ENCODE results near the gene OPN4.

The OPN4 gene

GRCh38 chr10:86688398-86688921, 34.1 kb downstream of the OPN4 start:
- no peak overlapping the region for H3K27ac Mint-ChIP-seq
- peaks cover 12% of the 10 kb centered on the region for H3K4me1 Mint-ChIP-seq
- H3K27me3 Mint-ChIP-seq, result peaks cover 6% of the 10 kb centered on the region
- no peaks in the 10 kb centered on the region for H3K9me3 Mint-ChIP-seq
- DNase-seq (ENCODE audit: low spot score in 2 of 2), result peak; percentile 40 to 42
- peak overlapping the region; percentile 27 for H3K4me3 Mint-ChIP-seq
- ATAC-seq (ENCODE audit: low read depth), result peak; percentile 88
- no peaks in the 10 kb centered on the region for H3K36me3 Mint-ChIP-seq

GRCh38 chr10:86689146-86689545, 34.8 kb downstream of the OPN4 start:
- Mint-ChIP-seq H3K27me3 (peaks cover 4% of the 10 kb centered on the region), H3K27ac (no peak overlapping the region), H3K4me3 (peak overlapping the region; percentile 2), H3K9me3 (no peaks in the 10 kb centered on the region), H3K4me1 (peaks cover 16% of the 10 kb centered on the region), H3K36me3 (no peaks in the 10 kb centered on the region)
- ATAC-seq (ENCODE audit: low read depth) (no peak), DNase-seq (ENCODE audit: low spot score in 2 of 2) (no peak)

- peaks cover 16% of the 10 kb centered on the region for H3K4me1 Mint-ChIP-seq
- no peak for ATAC-seq (ENCODE audit: low read depth)
- H3K36me3 Mint-ChIP-seq, result no peaks in the 10 kb centered on the region
- H3K4me3 Mint-ChIP-seq, result no peak overlapping the region
- H3K9me3 Mint-ChIP-seq, result no peaks in the 10 kb centered on the region
- DNase-seq (ENCODE audit: low spot score in 2 of 2), result no peak
- H3K27me3 Mint-ChIP-seq, result peaks cover 4% of the 10 kb centered on the region
- H3K27ac Mint-ChIP-seq, result no peak overlapping the region
Measured at GRCh38 chr10:86690231-86690630, 35.9 kb downstream of the OPN4 start.

- Mint-ChIP-seq H3K27ac (no peak overlapping the region), H3K27me3 (peaks cover 1% of the 10 kb centered on the region), H3K4me1 (peaks cover 14% of the 10 kb centered on the region), H3K36me3 (no peaks in the 10 kb centered on the region), H3K9me3 (no peaks in the 10 kb centered on the region), H3K4me3 (no peak overlapping the region)
- DNase-seq (ENCODE audit: low spot score in 2 of 2) (no peak), ATAC-seq (ENCODE audit: low read depth) (no peak)
Measured at GRCh38 chr10:86690657-86691084, 36.3 kb downstream of the OPN4 start.

- Mint-ChIP-seq H3K4me1 (peaks cover 14% of the 10 kb centered on the region), H3K9me3 (no peaks in the 10 kb centered on the region), H3K27me3 (peaks cover 1% of the 10 kb centered on the region), H3K36me3 (no peaks in the 10 kb centered on the region), H3K27ac (no peak overlapping the region), H3K4me3 (no peak overlapping the region)
- no peak for ATAC-seq (ENCODE audit: low read depth)
- DNase-seq (ENCODE audit: low spot score in 2 of 2), result no peak
Measured at GRCh38 chr10:86691333-86692022, 37.1 kb downstream of the OPN4 start.

GRCh38 chr10:86692023-86692514, 37.7 kb downstream of the OPN4 start:
- Mint-ChIP-seq H3K9me3 (no peaks in the 10 kb centered on the region), H3K4me1 (peaks cover 14% of the 10 kb centered on the region), H3K4me3 (no peak overlapping the region), H3K27ac (no peak overlapping the region), H3K36me3 (no peaks in the 10 kb centered on the region), H3K27me3 (peaks cover 1% of the 10 kb centered on the region)
- DNase-seq (ENCODE audit: low spot score in 2 of 2), result no peak
- ATAC-seq (ENCODE audit: low read depth), result no peak

- DNase-seq (ENCODE audit: low spot score in 2 of 2) (no peak), ATAC-seq (ENCODE audit: low read depth) (no peak)
- H3K4me1 Mint-ChIP-seq, result peaks cover 14% of the 10 kb centered on the region
- no peak overlapping the region for H3K4me3 Mint-ChIP-seq
- peaks cover 1% of the 10 kb centered on the region for H3K27me3 Mint-ChIP-seq
- no peaks in the 10 kb centered on the region for H3K9me3 Mint-ChIP-seq
- no peaks in the 10 kb centered on the region for H3K36me3 Mint-ChIP-seq
- no peak overlapping the region for H3K27ac Mint-ChIP-seq
Measured at GRCh38 chr10:86692664-86693063, 38.3 kb downstream of the OPN4 start.

GRCh38 chr10:86693275-86693674, 38.9 kb downstream of the OPN4 start:
- H3K4me3 Mint-ChIP-seq, result no peak overlapping the region
- peaks cover 14% of the 10 kb centered on the region for H3K4me1 Mint-ChIP-seq
- ATAC-seq (ENCODE audit: low read depth), result no peak
- H3K36me3 Mint-ChIP-seq, result no peaks in the 10 kb centered on the region
- no peaks in the 10 kb centered on the region for H3K9me3 Mint-ChIP-seq
- no peak overlapping the region for H3K27ac Mint-ChIP-seq
- H3K27me3 Mint-ChIP-seq, result peaks cover 1% of the 10 kb centered on the region
- no peak for DNase-seq (ENCODE audit: low spot score in 2 of 2)

- Mint-ChIP-seq H3K27me3 (peaks cover 1% of the 10 kb centered on the region), H3K4me1 (peaks cover 8% of the 10 kb centered on the region), H3K4me3 (no peak overlapping the region), H3K36me3 (no peaks in the 10 kb centered on the region), H3K27ac (no peak overlapping the region), H3K9me3 (no peaks in the 10 kb centered on the region)
- ATAC-seq (ENCODE audit: low read depth) (peak; percentile 61), DNase-seq (ENCODE audit: low spot score in 2 of 2) (peak; percentile 22 to 26)
Measured at GRCh38 chr10:86693721-86694369, 39.5 kb downstream of the OPN4 start.

- Mint-ChIP-seq H3K4me3 (no peak overlapping the region), H3K27me3 (no peaks in the 10 kb centered on the region), H3K36me3 (no peaks in the 10 kb centered on the region), H3K4me1 (peaks cover 4% of the 10 kb centered on the region), H3K27ac (no peak overlapping the region), H3K9me3 (no peaks in the 10 kb centered on the region)
- no peak for ATAC-seq (ENCODE audit: low read depth)
- no peak for DNase-seq (ENCODE audit: low spot score in 2 of 2)
Measured at GRCh38 chr10:86698207-86698940, 44.0 kb downstream of the OPN4 start.

GRCh38 chr10:86699125-86699524, 44.8 kb downstream of the OPN4 start:
- H3K36me3 Mint-ChIP-seq, result no peaks in the 10 kb centered on the region
- no peaks in the 10 kb centered on the region for H3K9me3 Mint-ChIP-seq
- DNase-seq (ENCODE audit: low spot score in 2 of 2), result no peak
- H3K4me3 Mint-ChIP-seq, result no peak overlapping the region
- H3K4me1 Mint-ChIP-seq, result no peaks in the 10 kb centered on the region
- no peak overlapping the region for H3K27ac Mint-ChIP-seq
- ATAC-seq (ENCODE audit: low read depth), result no peak
- no peaks in the 10 kb centered on the region for H3K27me3 Mint-ChIP-seq

- Mint-ChIP-seq H3K36me3 (no peaks in the 10 kb centered on the region), H3K27me3 (no peaks in the 10 kb centered on the region), H3K9me3 (no peaks in the 10 kb centered on the region), H3K27ac (no peak overlapping the region), H3K4me3 (no peak overlapping the region), H3K4me1 (no peaks in the 10 kb centered on the region)
- DNase-seq (ENCODE audit: low spot score in 2 of 2), result no peak
- no peak for ATAC-seq (ENCODE audit: low read depth)
Measured at GRCh38 chr10:86699541-86699940, 45.2 kb downstream of the OPN4 start.

GRCh38 chr10:86699991-86700840, 45.9 kb downstream of the OPN4 start:
- no peak overlapping the region for H3K27ac Mint-ChIP-seq
- no peaks in the 10 kb centered on the region for H3K36me3 Mint-ChIP-seq
- no peaks in the 10 kb centered on the region for H3K27me3 Mint-ChIP-seq
- H3K9me3 Mint-ChIP-seq, result no peaks in the 10 kb centered on the region
- ATAC-seq (ENCODE audit: low read depth) (no peak), DNase-seq (ENCODE audit: low spot score in 2 of 2) (no peak)
- H3K4me3 Mint-ChIP-seq, result no peak overlapping the region
- no peaks in the 10 kb centered on the region for H3K4me1 Mint-ChIP-seq

All from memory B cell (primary cell).